ENCODE data around the gene CLECL1. TPM values are rescaled to one million over a fixed set of nuclear protein-coding genes. Genes with fewer than 3 reads are reported as not detected.

CLECL1 gene
- total and polyA plus RNA-seq, 9 of the 15 experiments (the other 6 are each of a cell fraction or from before 2014, with no cell fraction given): 0.13 to 0.25 TPM; not detected in 7

- no peak for TF ChIP-seq CTCF (IDR thresholded peaks at IDR 0.05 in 2 of 3, conservative IDR thresholded peaks at IDR 0.05 in 1 of 3; ENCODE audit: insufficient read depth in 2 of 3, low read depth in 1 of 3, low read length in 3 of 3)
- TF ChIP-seq POLR2A (conservative IDR thresholded peaks at IDR 0.05): no peak
- TF ChIP-seq MIER1 (IDR thresholded peaks at IDR 0.05; ENCODE audit: low read depth): no peak
- TF ChIP-seq EGR1 (conservative IDR thresholded peaks at IDR 0.05): no peak
- TF ChIP-seq MTA3 (IDR thresholded peaks at IDR 0.05; ENCODE audit: borderline replicate concordance): peak; percentile 30; the same call in 1 of the 2 replicates
- TF ChIP-seq ATF4 (CRISPR knock-in tag; IDR thresholded peaks at IDR 0.05): no peak
- no peak for TF ChIP-seq TAF7 (tag; IDR thresholded peaks at IDR 0.05)
- no peak for TF ChIP-seq NCOA2 (IDR thresholded peaks at IDR 0.05; ENCODE audit: partially characterized antibody in 2 of 2)
- peak; percentile 69 for TF ChIP-seq POLR2AphosphoS5 (IDR thresholded peaks at IDR 0.05; ENCODE audit: control insufficient read depth, insufficient read depth, low read depth, low read length)
- TF ChIP-seq BMI1 (IDR thresholded peaks at IDR 0.05; ENCODE audit: low read length): no peak
- 0 out of 2 replicates have a peak, but pooled peaks have one; percentile 9 for TF ChIP-seq PKNOX1 (IDR thresholded peaks at IDR 0.05)
- no peak for TF ChIP-seq HNRNPLL (IDR thresholded peaks at IDR 0.05; ENCODE audit: low read depth, low read length, poor library complexity, severe bottlenecking)
- no peak for TF ChIP-seq TFAM (CRISPR knock-in tag; conservative IDR thresholded peaks at IDR 0.05)
- TF ChIP-seq XRCC3 (IDR thresholded peaks at IDR 0.05): no peak
- 0 out of 2 replicates have a peak, but pooled peaks have one; percentile 33 for TF ChIP-seq MAFF (IDR thresholded peaks at IDR 0.05; ENCODE audit: low read length)
- no peak for TF ChIP-seq SAP30 (IDR thresholded peaks at IDR 0.05; ENCODE audit: borderline replicate concordance, insufficient read depth, low read depth, low read length, poor library complexity, severe bottlenecking)
- TF ChIP-seq COPS2 (conservative IDR thresholded peaks at IDR 0.05): no peak
- no peak for TF ChIP-seq MECOM (CRISPR knock-in tag; IDR thresholded peaks at IDR 0.05)
- TF ChIP-seq ZNF232 (CRISPR knock-in tag; IDR thresholded peaks at IDR 0.05): no peak
- TF ChIP-seq ERF (CRISPR knock-in tag; IDR thresholded peaks at IDR 0.05): no peak
- TF ChIP-seq RCOR1 (IDR thresholded peaks at IDR 0.05; ENCODE audit: borderline replicate concordance in 1 of 2, low read depth in 2 of 2, low read length in 2 of 2): 0 out of 4 replicates have a peak, but pooled peaks of 1 of the 2 experiments have one; percentile 12
These were observed 59.3 kb downstream of the CLECL1 start (continued) for GRCh38 chr12:9673404-9674225.
